IPS-NIHi11 (cell line): ENCODE measurements around the gene BANF1.
"Not testable (repeated sequence)": the region's sequence is repeated elsewhere in the genome, so short reads cannot be mapped to it uniquely, and the experiment has no call there.

Experiments
- DNase-seq: peaks from one replicate; pipeline ENCODE4 v3.0.0; 2012; ENCODE audit warnings: mixed read lengths, low spot score

The BANF1 gene

GRCh38 chr11:65978391-65979238, 23.7 kb upstream of the BANF1 start:
- DNase-seq: no peak

- no peak for DNase-seq
Measured at GRCh38 chr11:65979261-65979759, 23.0 kb upstream of the BANF1 start.

- no peak for DNase-seq
Measured at GRCh38 chr11:65981101-65981740, 21.1 kb upstream of the BANF1 start.

GRCh38 chr11:65981972-65982823, 20.1 kb upstream of the BANF1 start:
- DNase-seq: no peak

- DNase-seq: no peak
Measured at GRCh38 chr11:65982824-65983588, 19.3 kb upstream of the BANF1 start.

- DNase-seq: no peak
Measured at GRCh38 chr11:65983589-65983987, 18.7 kb upstream of the BANF1 start.

- no peak for DNase-seq
Measured at GRCh38 chr11:65987336-65987735, 15.0 kb upstream of the BANF1 start.

- peak; percentile 93 for DNase-seq
Measured at GRCh38 chr11:65988791-65989592, 13.3 kb upstream of the BANF1 start.

- no peak for DNase-seq
Measured at GRCh38 chr11:65992056-65992455, 10.2 kb upstream of the BANF1 start.

- no peak for DNase-seq
Measured at GRCh38 chr11:65997286-65997685, 5.0 kb upstream of the BANF1 start.

- no peak for DNase-seq
Measured at GRCh38 chr11:66002648-66003225, 434 bp downstream of the BANF1 start.

GRCh38 chr11:66003291-66003690, 988 bp downstream of the BANF1 start:
- DNase-seq: no peak

GRCh38 chr11:66004186-66004585, 1.9 kb downstream of the BANF1 start:
- DNase-seq: no peak

- no peak for DNase-seq
Measured at GRCh38 chr11:66006134-66006890, 4.0 kb downstream of the BANF1 start.

- DNase-seq: no peak
Measured at GRCh38 chr11:66006891-66007176, 4.5 kb downstream of the BANF1 start.

- no peak for DNase-seq
Measured at GRCh38 chr11:66007201-66007634, 4.9 kb downstream of the BANF1 start.

GRCh38 chr11:66008095-66008467, 5.8 kb downstream of the BANF1 start:
- no peak for DNase-seq

GRCh38 chr11:66008468-66009101, 6.3 kb downstream of the BANF1 start:
- DNase-seq: no peak

GRCh38 chr11:66010036-66010435, 7.7 kb downstream of the BANF1 start:
- not testable (repeated sequence) for DNase-seq
